ENCODE results near the gene FANCF. TPM values are rescaled to one million over a fixed set of nuclear protein-coding genes. Genes with fewer than 3 reads are reported as not detected.

The FANCF gene
- total RNA-seq, 1 experiment from 2014 or later: 5.2 TPM

DNA sequence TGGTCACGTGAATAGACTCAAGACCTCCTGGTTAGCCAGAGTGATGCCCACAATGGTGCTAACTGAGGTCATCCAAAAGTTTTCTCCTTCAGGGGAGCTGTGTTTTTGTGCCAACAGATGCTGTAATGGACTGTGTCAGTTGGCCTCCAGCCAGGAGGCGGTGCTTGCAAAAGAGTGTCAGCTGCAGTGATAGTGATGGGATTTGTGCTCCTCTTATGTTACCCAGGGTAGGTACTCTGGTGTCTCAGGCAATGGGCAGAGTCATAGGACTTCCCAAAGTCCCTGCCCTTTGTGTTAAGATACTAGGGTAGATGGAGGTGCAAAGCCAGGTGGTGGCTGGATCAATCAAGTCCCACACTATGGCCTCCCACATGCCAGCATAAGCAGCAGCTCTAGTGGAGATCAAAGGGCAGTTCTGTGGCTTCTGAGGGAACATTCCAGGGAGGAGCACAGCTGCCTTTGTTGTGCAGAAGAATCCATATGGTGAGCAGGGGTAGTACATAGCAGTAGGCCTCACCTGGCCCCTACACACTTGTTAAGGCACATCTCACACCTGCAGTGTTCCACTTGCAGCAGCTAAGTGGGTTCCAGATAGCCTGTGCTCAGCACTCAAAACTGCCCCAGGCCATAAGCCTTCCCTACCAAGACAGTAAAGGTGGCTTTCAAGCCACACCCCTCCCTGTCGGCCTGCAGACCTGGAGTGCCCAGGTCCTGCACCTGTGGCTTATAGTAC, 9.4 kb upstream of the FANCF start:
- CTCF ChIA-PET: no interaction called here
- Histone ChIP-seq H4K20me1 (ENCODE audit: insufficient read depth) (no peaks in the 10 kb centered on the region), H3K4me3 (replicated peaks in 1 of 2; ENCODE audit: low read depth in 1 of 2, low read length in 2 of 2) (no peak overlapping the region), H3K4me2 (ENCODE audit: low read length) (no peak overlapping the region), H3K4me1 (ENCODE audit: control insufficient read depth in 1 of 2, insufficient read depth in 2 of 2, low read length in 2 of 2) (no peaks in the 10 kb centered on the region), H3K9me2 (ENCODE audit: insufficient read depth) (no peaks in the 10 kb centered on the region), H3K36me3 (ENCODE audit: control insufficient read depth in 1 of 2, insufficient read depth in 2 of 2, low read length in 2 of 2) (no peaks in the 10 kb centered on the region; a peak in 1 of 4 replicates), H3K27ac (ENCODE audit: low read depth, low read length) (no peak overlapping the region), H2AFZ (ENCODE audit: low read depth, low read length, poor library complexity, severe bottlenecking) (no peak overlapping the region), H3K79me2 (ENCODE audit: insufficient read depth, low read length) (no peaks in the 10 kb centered on the region), H3K9me3 (ENCODE audit: control insufficient read depth in 1 of 2, insufficient read depth in 1 of 2, low read depth in 1 of 2, low read length in 2 of 2) (no peaks in the 10 kb centered on the region), H3K9ac (ENCODE audit: low read length) (no peak overlapping the region), H3K27me3 (ENCODE audit: insufficient read depth, low read length) (no peaks in the 10 kb centered on the region)
- TF ChIP-seq POLR2AphosphoS5 (IDR thresholded peaks at IDR 0.05; ENCODE audit: low read depth, low read length) (no peak), EZH2 (IDR thresholded peaks at IDR 0.05) (no peak), JUND (IDR thresholded peaks at IDR 0.05) (no peak), FOSL1 (IDR thresholded peaks at IDR 0.05; ENCODE audit: low read depth) (no peak), TCF7L2 (IDR thresholded peaks at IDR 0.05; ENCODE audit: borderline replicate concordance, extremely low read depth, insufficient read depth, insufficient read length) (no peak), SRF (IDR thresholded peaks at IDR 0.05; ENCODE audit: low read depth) (no peak), CBX3 (IDR thresholded peaks at IDR 0.05; ENCODE audit: low read depth) (no peak), MAX (IDR thresholded peaks at IDR 0.05) (no peak), ELF1 (IDR thresholded peaks at IDR 0.05; ENCODE audit: borderline replicate concordance, low read depth) (no peak), ZFX (IDR thresholded peaks at IDR 0.05) (no peak), ZNF274 (IDR thresholded peaks at IDR 0.05; ENCODE audit: low read depth, low read length) (no peak), RAD21 (IDR thresholded peaks at IDR 0.05; ENCODE audit: low read depth) (no peak), CEBPB (IDR thresholded peaks at IDR 0.05; ENCODE audit: low read depth) (no peak), EZH2phosphoT487 (IDR thresholded peaks at IDR 0.05; ENCODE audit: borderline replicate concordance) (no peak)
- RAD21 ChIA-PET (ENCODE audit: low non-redundant PET in 1 of 2, low total read pairs in 2 of 2, uncharacterized antibody in 2 of 2, unreplicated experiment in 2 of 2): no interaction called here
- ATAC-seq: no peak; the same call in 1 of the 2 replicates
- DNase-seq (ENCODE audit: low read depth, low spot score): no peak
- POLR2A ChIA-PET: no interaction called here
- no TSS peak for BruUV-seq (replicated peaks)
- intact Hi-C loops (cut with micrococcal nuclease): no loop called here

Measured in HCT116 (cell line).